GM23248 (cell line): ENCODE measurements around the gene KBTBD7. TPM values are rescaled to one million over a fixed set of nuclear protein-coding genes. Genes with fewer than 3 reads are reported as not detected.

Experiments
- DNase-seq: peaks from one replicate; pipeline ENCODE4 v3.0.0-alpha.2; 2015
- H2AFZ ChIP-seq: fragments of 200-600 bp; sonication (generic); 2 replicates; pipeline ENCODE4 v1.6.1; 2016; ENCODE audit warnings: antibody characterized with exemption
- H3F3A ChIP-seq: fragments of 200-600 bp; sonication (generic); 2 replicates; pipeline ENCODE4 v1.6.1; 2016; ENCODE audit warnings: mild to moderate bottlenecking, antibody characterized with exemption, mixed run types; ENCODE audit not compliant: insufficient read depth
- H3K27ac ChIP-seq: fragments of 200-600 bp; sonication (generic); 2 replicates; pipeline ENCODE4 v1.5.1; 2016; ENCODE audit warnings: mild to moderate bottlenecking
- H3K27me3 ChIP-seq: fragments of 200-600 bp; sonication (generic); replicated peaks from 2 replicates; pipeline ENCODE4 v1.6.1; 2016; ENCODE audit warnings: mild to moderate bottlenecking; ENCODE audit not compliant: insufficient read depth
- H3K36me3 ChIP-seq: fragments of 200-600 bp; sonication (generic); 2 replicates; pipeline ENCODE4 v1.6.1; 2016; ENCODE audit warnings: low read depth, mild to moderate bottlenecking
- H3K4me1 ChIP-seq: fragments of 200-600 bp; sonication (generic); 2 replicates; pipeline ENCODE4 v1.6.1; 2016; ENCODE audit warnings: mild to moderate bottlenecking; ENCODE audit not compliant: insufficient read depth
- H3K4me2 ChIP-seq: fragments of 200-600 bp; sonication (generic); one replicate; pipeline ENCODE4 v1.6.1; 2016; ENCODE audit warnings: mild to moderate bottlenecking; ENCODE audit not compliant: unreplicated experiment
- H3K4me3 ChIP-seq: fragments of 200-600 bp; sonication (generic); 2 replicates; pipeline ENCODE4 v1.5.1; 2016; ENCODE audit warnings: mild to moderate bottlenecking
- H3K79me2 ChIP-seq: fragments of 200-600 bp; sonication (generic); 2 replicates; pipeline ENCODE4 v1.6.1; 2016; ENCODE audit warnings: mild to moderate bottlenecking; ENCODE audit not compliant: insufficient read depth
- H3K9ac ChIP-seq: fragments of 200-600 bp; sonication (generic); 2 replicates; pipeline ENCODE4 v1.6.1; 2016; ENCODE audit warnings: mild to moderate bottlenecking
- H3K9me2 ChIP-seq: fragments of 200-600 bp; sonication (generic); 2 replicates; pipeline ENCODE4 v1.6.1; 2016; ENCODE audit warnings: mixed run types, mild to moderate bottlenecking, moderate library complexity; ENCODE audit not compliant: insufficient read depth
- H3K9me3 ChIP-seq: fragments of 200-600 bp; sonication (generic); one replicate; pipeline ENCODE4 v1.6.1; 2017; ENCODE audit warnings: low read depth
- H4K20me1 ChIP-seq: fragments of 200-600 bp; sonication (generic); 2 replicates; pipeline ENCODE4 v1.6.0; 2016; ENCODE audit not compliant: insufficient read depth
- EZH2 ChIP-seq: fragments of 200-600 bp; sonication (generic); IDR thresholded peaks from 2 replicates; pipeline ENCODE4 v1.6.1; 2018; ENCODE audit warnings: antibody characterized with exemption, mild to moderate bottlenecking; ENCODE audit not compliant: insufficient read depth, poor library complexity, severe bottlenecking
- EZH2phosphoT487 ChIP-seq: fragments of 200-600 bp; sonication (generic); IDR thresholded peaks from 2 replicates; pipeline ENCODE4 v1.6.1; 2018; ENCODE audit warnings: antibody characterized with exemption, moderate library complexity, mild to moderate bottlenecking, low read depth; ENCODE audit not compliant: insufficient read depth
- WGBS, 2 experiments: methylation state at CpG; one replicate each; pipeline ENCODE4 v1.1.6; 2015 to 2017; ENCODE audit warnings: low lambda C conversion rate in 2 of 2, low coverage in 1 of 2; ENCODE audit errors: missing lambda C conversion rate in 2 of 2; 5-methylcytosine and 5-hydroxymethylcytosine counted together
- in situ Hi-C: fragments of 300-500 bp; cut with MboI; formaldehyde crosslinking; loops from 2 replicates; pipeline ENCODE4 v1.15.0; 2020
- polyA plus RNA-seq: library from polyadenylated mRNA; unstranded; fragments of >200 nt; fragmentation: Nextera tagmentation; extraction: Ambion mirVana; gene quantifications from 2 replicates; pipeline ENCODE4 v1.2.1, GENCODE V29; 2016
- total RNA-seq: library from RNA; depleted of rRNA; stranded (reverse); fragments of >200 nt; shearing (Covaris generic); gene quantifications from 2 replicates; pipeline ENCODE4 v1.2.3, GENCODE V29; 2014

Gene KBTBD7
- total and polyA plus RNA-seq, 2 experiments from 2014 or later, result 3.5 to 4.4 TPM

DNA sequence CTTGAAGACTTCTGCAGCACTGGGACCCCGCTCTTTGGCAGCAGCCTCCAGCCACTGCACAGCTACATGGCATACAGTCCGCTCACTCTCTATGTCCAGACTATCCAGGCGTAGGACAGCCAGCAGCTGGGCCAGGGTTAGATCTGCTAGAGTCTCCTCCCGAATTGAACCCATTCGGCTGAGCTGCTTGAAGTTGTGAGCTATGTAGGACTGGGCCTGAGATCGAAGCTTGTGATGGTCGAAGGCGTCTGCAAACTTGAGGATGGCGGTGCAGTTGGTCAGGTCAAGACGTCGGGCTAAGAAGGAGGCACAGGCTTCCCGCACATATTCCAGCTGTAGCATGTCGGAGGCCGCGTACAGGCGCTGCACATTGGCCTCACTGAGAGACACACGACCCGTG lies 900 bp downstream of the KBTBD7 start:
- in situ Hi-C loops, result loop anchor here (10.0 kb wide), 1 partner anchor 109 kb away; no protein-coding TSS in a partner anchor
- TF ChIP-seq EZH2 (no peak), EZH2phosphoT487 (no peak)
- no peak for DNase-seq
- Histone ChIP-seq H2AFZ (peak overlapping the region; percentile 98), H3K36me3 (no peaks in the 10 kb centered on the region), H3K27ac (peak overlapping the region; percentile 91; the same call in 1 of the 2 replicates), H3K4me1 (peaks cover 9% of the 10 kb centered on the region; the same call in 1 of the 2 replicates), H3K9me3 (no peaks in the 10 kb centered on the region), H4K20me1 (no peaks in the 10 kb centered on the region), H3K27me3 (no peaks in the 10 kb centered on the region), H3K9ac (peak overlapping the region; percentile 86), H3F3A (0 out of 2 replicates have a peak, but pooled peaks cover 7% of the 10 kb centered on the region), H3K79me2 (peaks cover 15% of the 10 kb centered on the region; the same call in 1 of the 2 replicates), H3K4me2 (peak overlapping the region; percentile 68), H3K9me2 (no peaks in the 10 kb centered on the region), H3K4me3 (peak overlapping the region; percentile 73)
- WGBS, 2 experiments, result 94 to 97% methylated on average over 18 of the region's 18 CpGs

- H3K4me2 ChIP-seq, result no peak overlapping the region
- no peaks in the 10 kb centered on the region for H3K36me3 ChIP-seq
- in situ Hi-C loops, result loop anchor here (10.0 kb wide), 1 partner anchor 64 kb away; no protein-coding TSS in a partner anchor
- WGBS, 2 experiments, result 90 to 94% methylated on average over 6 of the region's 6 CpGs
- H3K27me3 ChIP-seq, result no peaks in the 10 kb centered on the region
- H2AFZ ChIP-seq, result no peak overlapping the region
- H3K79me2 ChIP-seq, result peaks cover 13% of the 10 kb centered on the region; the same call in 1 of the 2 replicates
- H3K4me1 ChIP-seq, result peaks cover 9% of the 10 kb centered on the region; the same call in 1 of the 2 replicates
- no peak overlapping the region for H3K27ac ChIP-seq
- H3K9me3 ChIP-seq, result no peaks in the 10 kb centered on the region
- no peaks in the 10 kb centered on the region for H4K20me1 ChIP-seq
- no peak overlapping the region for H3K4me3 ChIP-seq
- no peak for TF ChIP-seq EZH2
- no peak for TF ChIP-seq EZH2phosphoT487
- no peak overlapping the region for H3K9ac ChIP-seq
- H3F3A ChIP-seq, result 0 out of 2 replicates have a peak, but pooled peaks cover 7% of the 10 kb centered on the region
- peak; percentile 16 for DNase-seq
- H3K9me2 ChIP-seq, result no peaks in the 10 kb centered on the region
Measured at GRCh38 chr13:41188584-41188983, 5.8 kb downstream of the KBTBD7 start.

DNA sequence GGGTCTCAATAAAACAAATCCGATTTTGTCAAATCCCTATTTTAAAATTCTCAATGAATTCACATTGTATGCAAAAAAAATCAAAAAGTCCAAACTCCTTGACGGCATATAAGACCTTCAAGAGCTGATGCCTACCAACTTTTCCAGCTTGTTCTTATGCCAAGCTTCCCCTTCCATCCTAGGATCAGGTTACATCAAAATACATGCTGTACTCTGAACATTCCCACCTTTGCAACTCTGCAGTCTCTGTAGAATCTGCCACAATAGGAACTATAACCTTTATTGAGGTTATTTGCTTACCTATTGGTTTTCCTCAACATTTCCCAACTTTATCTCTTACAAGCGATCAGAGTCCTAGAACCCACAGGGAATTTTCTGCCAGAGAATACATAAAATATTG lies 7.9 kb downstream of the KBTBD7 start:
- TF ChIP-seq EZH2, result no peak
- no peak for TF ChIP-seq EZH2phosphoT487
- 64 to 67% methylated on average over 3 of the region's 3 CpGs for WGBS, 2 experiments
- no peaks in the 10 kb centered on the region for H3K36me3 ChIP-seq
- DNase-seq, result no peak
- no peak overlapping the region for H2AFZ ChIP-seq
- H3K27me3 ChIP-seq, result no peaks in the 10 kb centered on the region
- H3K9me2 ChIP-seq, result no peaks in the 10 kb centered on the region
- H4K20me1 ChIP-seq, result no peaks in the 10 kb centered on the region
- in situ Hi-C loops, result loop anchor here (10.0 kb wide), 1 partner anchor 62 kb away; no protein-coding TSS in a partner anchor
- no peak overlapping the region for H3K4me3 ChIP-seq
- no peak overlapping the region for H3K9ac ChIP-seq
- H3F3A ChIP-seq, result 0 out of 2 replicates have a peak, but pooled peaks cover 7% of the 10 kb centered on the region
- no peaks in the 10 kb centered on the region for H3K79me2 ChIP-seq
- no peak overlapping the region for H3K27ac ChIP-seq
- no peak overlapping the region for H3K4me2 ChIP-seq
- no peaks in the 10 kb centered on the region for H3K9me3 ChIP-seq
- 0 out of 2 replicates have a peak, but pooled peaks cover under 1% of the 10 kb centered on the region for H3K4me1 ChIP-seq

DNA sequence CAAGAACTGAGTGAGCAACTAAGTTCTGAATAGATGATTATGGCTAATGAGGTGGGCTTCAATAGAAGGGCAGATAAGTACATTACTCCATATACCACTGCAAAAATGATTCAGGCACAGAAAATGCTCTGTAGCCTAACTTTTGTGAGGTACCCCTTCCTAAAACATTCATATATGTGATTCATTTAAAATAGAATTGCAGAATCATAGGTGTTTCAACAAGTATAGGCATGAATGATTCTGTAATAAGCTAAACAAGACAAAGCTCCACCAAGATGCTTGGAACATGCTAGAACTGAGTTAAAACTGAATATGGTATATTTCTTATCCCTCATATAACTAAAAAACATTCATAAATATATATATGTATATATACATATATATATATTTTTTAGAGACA lies 12.1 kb downstream of the KBTBD7 start:
- Histone ChIP-seq H3K79me2 (no peaks in the 10 kb centered on the region), H3K36me3 (no peaks in the 10 kb centered on the region), H3K27me3 (no peaks in the 10 kb centered on the region), H3K9ac (no peak overlapping the region), H3K9me3 (no peaks in the 10 kb centered on the region), H3K4me1 (peaks cover 17% of the 10 kb centered on the region), H4K20me1 (no peaks in the 10 kb centered on the region), H3K4me3 (no peak overlapping the region), H3F3A (peaks cover 18% of the 10 kb centered on the region), H2AFZ (no peak overlapping the region), H3K27ac (no peak overlapping the region), H3K4me2 (no peak overlapping the region), H3K9me2 (no peaks in the 10 kb centered on the region)
- in situ Hi-C loops, result loop anchor here (10.0 kb wide), 1 partner anchor 57 kb away; no protein-coding TSS in a partner anchor
- no peak for DNase-seq
- TF ChIP-seq EZH2phosphoT487 (no peak), EZH2 (no peak)
